Uterus (tissue), 2 donors: ENCODE results near the gene PRTFDC1.

ENCODE experiments used
- POLR2A ChIP-seq, 2 donors: fragments of 450-650 bp; IDR thresholded peaks; one replicate each; pipeline ENCODE4 v1.6.1; 2016; ENCODE audit warnings: antibody characterized with exemption in 2 of 2, mild to moderate bottlenecking in 1 of 2, moderate library complexity in 1 of 2
- TF ChIP-seq, protein P1 (sequence below), 4 experiments: fragments of 200-600 bp in 2 of 4; fragments of 450-650 bp in 2 of 4; sonication (generic) in 2 of 4; IDR thresholded peaks; one replicate each; pipeline ENCODE4 v1.5.1; 2016 to 2019; ENCODE audit warnings: antibody characterized with exemption in 4 of 4, mild to moderate bottlenecking in 2 of 4, moderate library complexity in 1 of 4

GRCh38 chr10:24872049-24872789 lies 80.2 kb downstream of the PRTFDC1 start:
- TF ChIP-seq, protein P1, sequence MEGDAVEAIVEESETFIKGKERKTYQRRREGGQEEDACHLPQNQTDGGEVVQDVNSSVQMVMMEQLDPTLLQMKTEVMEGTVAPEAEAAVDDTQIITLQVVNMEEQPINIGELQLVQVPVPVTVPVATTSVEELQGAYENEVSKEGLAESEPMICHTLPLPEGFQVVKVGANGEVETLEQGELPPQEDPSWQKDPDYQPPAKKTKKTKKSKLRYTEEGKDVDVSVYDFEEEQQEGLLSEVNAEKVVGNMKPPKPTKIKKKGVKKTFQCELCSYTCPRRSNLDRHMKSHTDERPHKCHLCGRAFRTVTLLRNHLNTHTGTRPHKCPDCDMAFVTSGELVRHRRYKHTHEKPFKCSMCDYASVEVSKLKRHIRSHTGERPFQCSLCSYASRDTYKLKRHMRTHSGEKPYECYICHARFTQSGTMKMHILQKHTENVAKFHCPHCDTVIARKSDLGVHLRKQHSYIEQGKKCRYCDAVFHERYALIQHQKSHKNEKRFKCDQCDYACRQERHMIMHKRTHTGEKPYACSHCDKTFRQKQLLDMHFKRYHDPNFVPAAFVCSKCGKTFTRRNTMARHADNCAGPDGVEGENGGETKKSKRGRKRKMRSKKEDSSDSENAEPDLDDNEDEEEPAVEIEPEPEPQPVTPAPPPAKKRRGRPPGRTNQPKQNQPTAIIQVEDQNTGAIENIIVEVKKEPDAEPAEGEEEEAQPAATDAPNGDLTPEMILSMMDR (IDR thresholded peaks at IDR 0.05): no peak
- no peak for TF ChIP-seq POLR2A (IDR thresholded peaks at IDR 0.05)
